Right lobe of liver (tissue), 4 donors: Measurements from ENCODE around the gene CXorf58.

Source experiments
- CTCF ChIP-seq, 4 donors: fragments of 200-600 bp in 3 of 4; fragments of 450-650 bp in 1 of 4; IDR thresholded peaks; one replicate each; pipeline versions ENCODE4 v1.5.1 to v1.8.0; 2016 to 2022; ENCODE audit warnings: antibody characterized with exemption in 4 of 4, mild to moderate bottlenecking in 2 of 4
- POLR2A ChIP-seq: fragments of 450-650 bp; IDR thresholded peaks from one replicate; pipeline ENCODE4 v1.6.1; 2017; ENCODE audit warnings: antibody characterized with exemption, mild to moderate bottlenecking
- donor health status: DM: no; HTN: no; CAD: no.
- donor health status: DM: no; HTN: no; CAD: no.
- donor health status: DM: no; HTN: yes; CAD: no.

- TF ChIP-seq POLR2A (no peak), CTCF (IDR thresholded peaks at IDR 0.05) (no peak)
Measured at GRCh38 chrX:23879380-23880090, 28.3 kb upstream of the CXorf58 start.
